Measurements from ENCODE around the gene USP2. TPM values are rescaled to one million over a fixed set of nuclear protein-coding genes. Genes with fewer than 3 reads are reported as not detected.

USP2 gene
- total RNA-seq, 1 donor: 0.43 TPM

- H3K4me3 ChIP-seq (ENCODE audit: low read depth, low read length): no peak overlapping the region
- TF ChIP-seq CTCF (IDR thresholded peaks at IDR 0.05; ENCODE audit: insufficient read depth, low read depth, low read length): no peak
- no peak for DNase-seq (ENCODE audit: low read depth)
Observed at GRCh38 chr11:119359365-119360214, 21.9 kb downstream of the USP2 start.

DNA sequence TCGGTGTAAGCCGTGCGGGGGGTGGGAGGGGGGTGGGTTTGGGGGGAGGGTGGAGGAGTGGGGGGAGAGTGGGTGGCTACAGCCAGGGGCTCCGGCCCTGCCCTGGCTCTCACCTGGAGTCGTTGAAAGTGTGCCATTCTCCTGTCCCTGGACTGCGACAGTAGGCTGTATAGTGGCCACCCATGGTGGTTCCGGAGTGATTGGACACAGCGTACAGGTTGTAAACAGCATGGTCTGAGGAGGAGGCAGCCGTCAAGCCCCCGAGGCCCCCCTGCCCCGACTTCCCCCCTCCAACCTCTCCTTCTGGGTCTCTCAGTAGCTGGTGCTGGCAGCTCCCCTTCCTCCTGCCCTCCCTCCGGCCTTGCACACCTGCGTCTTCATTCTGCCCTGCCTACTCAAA lies 24.4 kb downstream of the USP2 start:
- H3K4me3 ChIP-seq (ENCODE audit: low read depth, low read length): peak overlapping the region; percentile 59
- TF ChIP-seq CTCF (IDR thresholded peaks at IDR 0.05; ENCODE audit: insufficient read depth, low read depth, low read length): no peak
- DNase-seq (ENCODE audit: low read depth): no peak

DNA sequence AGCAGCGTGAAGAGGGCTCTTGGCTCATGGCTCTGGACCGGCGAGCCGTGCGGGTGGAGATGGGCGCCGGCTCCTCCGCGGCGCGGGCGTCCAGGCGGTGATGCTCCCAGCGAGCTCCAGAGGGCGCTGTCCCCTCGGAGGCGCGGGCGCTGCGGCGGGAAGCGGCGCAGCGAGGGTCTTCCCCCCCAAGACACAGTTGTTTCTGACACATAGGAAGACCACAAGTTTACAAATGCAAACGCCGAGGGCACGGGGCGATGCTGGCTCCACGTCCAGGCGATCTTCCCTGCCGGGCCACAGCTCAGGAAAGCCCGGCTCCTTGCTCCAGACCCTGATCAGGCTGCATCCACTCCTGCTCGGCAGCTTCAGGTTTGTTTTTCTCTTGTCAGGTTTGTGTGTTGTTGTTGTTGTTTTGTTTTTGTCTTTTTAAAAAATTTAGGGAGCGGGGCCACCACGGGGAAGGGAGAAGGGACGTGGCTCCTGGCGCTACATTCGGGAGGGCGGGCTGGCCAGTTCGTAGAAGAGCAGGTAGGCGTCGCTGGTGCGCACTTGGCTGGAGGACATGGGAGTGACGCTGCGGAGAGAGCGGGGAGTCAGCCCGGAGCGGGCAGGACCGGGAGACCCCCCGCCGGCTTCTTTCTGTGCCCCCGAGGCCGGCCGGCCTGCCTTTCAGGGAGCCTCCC lies 25.0 kb downstream of the USP2 start:
- H3K4me3 ChIP-seq (ENCODE audit: low read depth, low read length): peak overlapping the region; percentile 59
- DNase-seq (ENCODE audit: low read depth): peak; percentile 73
- peak; percentile 80 for TF ChIP-seq CTCF (IDR thresholded peaks at IDR 0.05; ENCODE audit: insufficient read depth, low read depth, low read length)

DNA sequence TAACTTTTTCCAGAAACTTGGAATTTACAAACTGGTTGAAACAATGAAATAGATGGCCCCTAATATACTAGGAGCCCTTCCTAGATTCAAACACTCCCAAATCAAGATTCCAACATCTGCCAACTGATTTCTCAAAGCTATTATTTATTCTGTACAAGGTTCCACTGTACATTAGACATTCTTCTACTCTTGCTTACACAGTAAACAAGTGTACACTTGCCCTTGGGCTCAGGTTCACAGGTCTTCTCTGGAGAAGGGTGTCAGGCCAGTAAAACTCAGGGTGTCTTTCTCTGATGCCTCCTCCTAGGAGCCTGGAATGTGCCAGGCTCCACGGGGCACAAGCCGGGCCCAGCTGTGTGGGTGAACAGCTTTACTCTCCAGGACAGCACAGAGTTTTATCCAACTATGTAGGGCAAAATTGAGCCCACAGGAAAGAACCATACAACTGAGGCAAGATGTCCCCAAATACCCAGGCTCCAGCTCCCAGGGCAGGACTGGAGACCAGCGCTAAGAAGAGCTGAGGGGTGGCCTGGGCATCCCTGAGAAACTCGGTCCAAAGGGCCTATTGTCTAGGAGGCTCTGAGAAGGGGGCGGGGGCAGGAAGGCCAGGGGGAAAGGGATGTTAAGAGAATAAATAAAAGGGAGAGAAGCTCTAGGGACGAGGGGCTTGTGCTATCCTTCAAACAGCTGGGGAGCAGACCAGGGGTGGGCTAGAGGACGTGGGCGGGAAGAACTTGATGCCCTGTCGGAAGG lies 26.2 kb downstream of the USP2 start:
- no peak overlapping the region for H3K4me3 ChIP-seq (ENCODE audit: low read depth, low read length)
- DNase-seq (ENCODE audit: low read depth): no peak
- no peak for TF ChIP-seq CTCF (IDR thresholded peaks at IDR 0.05; ENCODE audit: insufficient read depth, low read depth, low read length)

DNA sequence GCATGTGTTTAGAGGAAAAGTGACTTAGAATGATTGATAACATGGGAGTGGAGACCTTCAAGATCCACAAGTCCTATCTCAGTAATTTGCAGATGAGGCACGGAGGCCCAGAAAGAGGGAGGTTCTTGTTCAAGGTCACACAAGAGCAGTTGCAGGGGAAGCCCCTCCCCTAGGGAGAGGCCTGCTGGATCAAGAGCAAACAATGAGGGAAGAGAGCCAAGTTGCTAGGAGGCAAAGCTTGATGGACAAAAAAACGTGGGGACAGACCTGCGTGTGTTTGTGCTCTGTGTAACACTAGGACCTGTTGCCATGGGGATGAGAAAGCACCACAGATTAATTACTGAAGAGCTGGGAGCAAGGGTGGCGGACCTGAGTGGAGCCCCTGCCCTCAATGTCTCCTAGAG lies 28.6 kb downstream of the USP2 start:
- no peak for DNase-seq (ENCODE audit: low read depth)
- TF ChIP-seq CTCF (IDR thresholded peaks at IDR 0.05; ENCODE audit: insufficient read depth, low read depth, low read length): no peak

DNA sequence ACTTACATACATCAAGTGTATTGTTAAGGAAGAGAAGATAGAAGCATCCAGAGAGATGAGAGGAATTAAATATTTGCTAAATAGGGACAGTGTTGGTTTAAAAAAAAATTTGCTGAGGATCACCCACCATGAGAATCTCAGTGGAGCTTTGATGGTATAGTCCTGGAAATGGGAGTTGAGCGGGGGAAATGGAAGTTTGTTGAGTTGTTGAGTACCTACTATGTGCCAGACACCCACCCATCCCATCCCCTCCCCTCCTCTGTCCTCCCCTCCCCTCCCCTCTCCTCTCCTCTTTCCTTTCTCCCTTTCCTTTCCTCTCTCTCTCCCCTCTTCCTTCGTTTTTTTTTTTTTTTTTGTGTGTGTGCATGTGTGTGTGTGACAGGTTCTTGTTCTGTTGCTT lies 30.3 kb downstream of the USP2 start:
- no peak for DNase-seq (ENCODE audit: low read depth)
- no peak for TF ChIP-seq CTCF (IDR thresholded peaks at IDR 0.05; ENCODE audit: insufficient read depth, low read depth, low read length)
- no peak overlapping the region for H3K4me3 ChIP-seq (ENCODE audit: low read depth, low read length)

More for the DNA sequence above, 28.6 kb downstream of the USP2 start:
- H3K4me3 ChIP-seq (ENCODE audit: low read depth, low read length): no peak overlapping the region

All from fibroblast of villous mesenchyme (primary cell).